ENCODE measurements around the gene ZNF410.

- TF ChIP-seq USF2 (IDR thresholded peaks at IDR 0.05; ENCODE audit: low read depth, low read length): no peak
- TF ChIP-seq USF2 (CRISPR knock-in tag; IDR thresholded peaks at IDR 0.05; ENCODE audit: borderline replicate concordance): no peak
- no peak for TF ChIP-seq ZNF3 (CRISPR knock-in tag; IDR thresholded peaks at IDR 0.05)
- TF ChIP-seq BRF2 (CRISPR knock-in tag; IDR thresholded peaks at IDR 0.05): no peak
- TF ChIP-seq EZH2 (conservative IDR thresholded peaks at IDR 0.05; ENCODE audit: low read depth, low read length): no peak
- TF ChIP-seq TFAP4 (IDR thresholded peaks at IDR 0.05; ENCODE audit: borderline replicate concordance, low read depth): no peak
- no peak for TF ChIP-seq CTCF (CRISPR knock-in tag; IDR thresholded peaks at IDR 0.05)
- no peak for TF ChIP-seq ZFP41 (CRISPR knock-in tag; IDR thresholded peaks at IDR 0.05; ENCODE audit: borderline replicate concordance)
- TF ChIP-seq ZBTB37 (CRISPR knock-in tag; IDR thresholded peaks at IDR 0.05): no peak
- TF ChIP-seq KDM5A (IDR thresholded peaks at IDR 0.05; ENCODE audit: borderline replicate concordance, low read length): no peak
- TF ChIP-seq ZNF335 (CRISPR knock-in tag; IDR thresholded peaks at IDR 0.05): no peak
- TF ChIP-seq TCF7L2 (IDR thresholded peaks at IDR 0.05; ENCODE audit: low read depth, low read length): no peak
- no peak for TF ChIP-seq ZFX (CRISPR knock-in tag; IDR thresholded peaks at IDR 0.05; ENCODE audit: low read depth)
These were observed 56.4 kb downstream of the ZNF410 start for GRCh38 chr14:73943083-73943482.

Measured in HepG2 (cell line).